ENCODE measurements around the gene ZBTB18.
"Not testable (repeated sequence)": the region's sequence is repeated elsewhere in the genome, so short reads cannot be mapped to it uniquely, and the experiment has no call there.

The ZBTB18 gene

GRCh38 chr1:244050835-244051444, at the start of gene ZBTB18:
TSS of gene ZBTB18 (plus strand) at chr1:244051283. CDS start at chr1:244051432, 149 bp downstream.
- DNase-seq (ENCODE audit: low spot score): peak; percentile 67

GRCh38 chr1:244002721-244003120, 48.4 kb upstream of the ZBTB18 start:
- no peak for DNase-seq (ENCODE audit: low spot score)

DNA sequence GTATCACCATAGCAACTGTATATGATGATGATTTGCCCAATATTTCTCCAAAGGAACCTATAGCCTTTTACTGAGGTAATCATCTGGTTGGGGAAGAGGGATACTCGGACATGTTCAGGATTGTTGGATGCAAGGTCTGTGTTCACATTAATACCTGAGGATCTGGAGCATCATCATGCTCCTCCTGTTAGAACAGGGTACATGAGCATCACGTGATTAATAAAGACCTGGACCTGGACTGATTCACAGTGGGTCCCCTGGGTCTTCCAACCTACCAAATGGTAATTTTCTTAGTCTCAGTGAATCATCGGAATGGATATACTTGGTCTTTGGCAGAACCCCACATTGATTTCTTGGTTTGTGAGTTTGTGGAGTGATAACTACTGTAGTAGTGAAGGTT, 45.6 kb upstream of the ZBTB18 start:
- DNase-seq (ENCODE audit: low spot score): no peak

DNA sequence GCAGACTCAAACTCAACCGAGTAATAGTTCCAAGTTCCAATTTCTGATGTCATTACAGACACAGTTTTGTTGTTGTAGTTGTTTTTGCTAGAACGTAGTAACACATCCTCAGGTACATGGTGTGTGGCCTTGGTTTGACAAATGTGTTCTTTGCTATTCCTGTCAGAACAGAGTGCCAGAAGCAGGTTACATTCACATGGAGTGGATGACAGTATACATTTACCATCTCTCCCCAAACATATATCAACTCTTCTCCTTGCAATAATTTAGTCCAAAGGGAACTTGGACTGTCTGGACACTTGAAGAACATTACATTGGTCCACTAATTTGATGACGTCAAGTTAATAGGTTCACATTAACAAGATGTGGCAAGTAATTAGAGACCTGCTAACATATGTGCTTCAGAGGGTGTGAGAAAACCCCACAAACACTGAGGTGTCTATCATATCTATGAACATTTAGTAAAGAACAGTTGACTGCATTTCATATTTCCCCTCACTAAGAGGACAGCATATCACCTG, 44.6 kb upstream of the ZBTB18 start:
- DNase-seq (ENCODE audit: low spot score): no peak

DNA sequence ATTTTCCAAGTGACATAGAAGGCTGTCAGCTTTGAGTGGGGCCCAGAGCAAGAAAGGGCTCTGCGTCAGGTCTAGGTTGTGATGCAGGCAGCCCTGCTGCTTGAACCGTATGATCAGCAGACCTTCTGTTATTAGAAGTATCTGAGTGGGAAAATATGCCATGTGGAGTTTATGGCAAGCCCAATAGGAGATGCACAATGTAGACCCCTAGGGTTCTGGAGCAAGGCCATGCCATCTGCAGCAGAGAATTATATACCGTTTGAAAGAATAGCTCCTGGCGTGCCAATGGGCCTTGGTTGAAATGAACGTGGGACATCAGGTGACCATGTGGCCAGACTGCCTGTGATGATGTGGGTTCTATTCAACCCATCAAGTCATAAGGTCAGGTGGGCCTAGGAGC, 44.1 kb upstream of the ZBTB18 start:
- no peak for DNase-seq (ENCODE audit: low spot score)

DNA sequence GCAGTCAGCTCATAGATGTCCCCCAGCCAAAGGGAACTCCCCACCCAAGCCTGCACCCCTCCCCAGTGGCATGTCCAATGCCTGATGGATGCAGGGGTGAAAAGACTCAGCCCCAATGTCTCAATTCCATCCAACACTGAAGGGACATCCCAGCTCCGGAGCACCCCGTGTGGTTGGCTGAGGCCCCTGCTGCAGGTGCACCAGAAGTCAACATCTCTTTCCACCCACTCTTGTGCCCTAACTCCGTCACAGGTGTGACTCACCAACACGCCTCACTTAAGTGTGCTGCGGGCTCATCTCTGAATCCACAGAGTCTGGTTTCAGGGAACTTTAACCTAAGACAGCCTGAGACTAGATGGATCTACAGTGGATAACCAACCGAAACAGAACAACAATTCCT, 40.9 kb upstream of the ZBTB18 start:
- DNase-seq (ENCODE audit: low spot score): no peak

- DNase-seq (ENCODE audit: low spot score): no peak
Measured at GRCh38 chr1:244010703-244011123, 40.4 kb upstream of the ZBTB18 start.

DNA sequence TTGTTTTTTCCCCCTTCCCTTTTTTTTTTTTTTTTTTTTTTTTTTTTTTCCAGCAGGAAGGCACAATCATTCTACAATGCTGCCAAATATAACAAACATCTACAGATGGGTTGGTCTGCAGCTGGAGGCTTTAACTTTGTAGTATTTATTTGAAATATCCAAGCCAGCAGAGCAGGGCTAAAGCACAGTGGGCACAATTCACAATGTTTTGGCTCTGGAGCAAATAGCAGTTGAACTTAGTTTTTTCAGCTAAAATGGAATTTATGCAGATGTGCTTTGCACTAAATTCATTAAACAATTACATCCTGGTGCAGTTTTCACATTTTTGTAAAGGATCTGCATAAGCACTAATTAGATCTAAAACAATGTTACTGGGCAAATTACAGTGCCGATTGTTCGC, 39.8 kb upstream of the ZBTB18 start:
- DNase-seq (ENCODE audit: low spot score): peak; percentile 47

DNA sequence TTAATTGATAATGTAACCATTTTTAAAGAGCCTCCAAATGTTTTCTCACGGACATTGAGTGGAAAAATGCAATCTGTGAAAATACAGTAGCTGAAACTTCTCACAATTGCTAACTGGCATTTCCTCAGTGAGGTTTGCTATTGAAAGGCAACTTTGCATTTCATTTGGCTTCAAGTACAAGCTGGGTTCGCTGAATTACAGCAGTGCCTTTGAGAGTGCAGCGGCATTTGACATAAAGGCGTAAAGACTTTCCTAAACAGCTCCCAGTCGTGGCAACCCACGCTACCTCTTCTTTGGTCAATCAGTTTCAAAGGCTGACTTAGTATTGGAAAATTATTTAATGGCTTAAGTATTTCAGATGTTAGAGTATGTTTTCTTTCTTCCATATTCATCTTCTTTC, 39.3 kb upstream of the ZBTB18 start:
- DNase-seq (ENCODE audit: low spot score): no peak

GRCh38 chr1:244012202-244012601, 38.9 kb upstream of the ZBTB18 start:
- DNase-seq (ENCODE audit: low spot score): no peak

DNA sequence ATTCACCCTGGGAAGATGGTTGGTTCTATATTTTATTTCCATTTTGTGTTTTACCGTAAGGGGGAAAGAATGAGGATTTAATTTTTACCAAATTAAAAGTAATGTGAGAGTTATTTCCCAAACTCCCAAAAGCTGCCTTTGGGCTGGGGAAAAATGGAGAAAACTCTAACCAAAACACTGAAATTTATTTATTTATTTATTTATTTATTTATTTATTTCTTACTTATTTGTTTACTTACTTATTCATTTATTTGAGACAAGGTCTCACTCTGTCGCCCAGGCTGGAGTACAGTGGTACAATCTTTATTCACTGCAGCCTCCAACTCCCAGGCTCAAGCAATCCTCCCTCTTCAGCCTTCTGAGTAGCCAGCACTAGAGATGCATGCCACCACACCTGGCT, 38.0 kb upstream of the ZBTB18 start:
- no peak for DNase-seq (ENCODE audit: low spot score)

DNA sequence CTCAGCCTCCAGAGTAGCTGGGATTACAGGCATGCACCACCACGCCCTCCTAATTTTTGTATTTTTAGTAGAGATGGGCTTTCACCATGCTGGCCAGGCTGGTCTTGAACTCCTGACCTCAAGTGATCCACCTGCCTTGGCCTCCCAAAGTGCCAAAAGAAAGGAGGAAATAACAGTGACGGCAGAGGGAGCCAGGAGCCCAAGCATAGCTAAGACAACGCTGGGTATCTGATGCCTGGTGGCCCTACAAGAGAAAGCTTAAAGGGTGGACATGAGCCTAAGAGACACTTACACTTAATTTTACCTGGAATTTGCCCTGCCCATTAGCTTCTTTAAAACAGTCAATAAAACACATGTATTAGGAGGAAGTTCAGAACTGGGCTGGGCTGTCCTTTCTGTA, 36.2 kb upstream of the ZBTB18 start:
- DNase-seq (ENCODE audit: low spot score): not testable (repeated sequence)

DNA sequence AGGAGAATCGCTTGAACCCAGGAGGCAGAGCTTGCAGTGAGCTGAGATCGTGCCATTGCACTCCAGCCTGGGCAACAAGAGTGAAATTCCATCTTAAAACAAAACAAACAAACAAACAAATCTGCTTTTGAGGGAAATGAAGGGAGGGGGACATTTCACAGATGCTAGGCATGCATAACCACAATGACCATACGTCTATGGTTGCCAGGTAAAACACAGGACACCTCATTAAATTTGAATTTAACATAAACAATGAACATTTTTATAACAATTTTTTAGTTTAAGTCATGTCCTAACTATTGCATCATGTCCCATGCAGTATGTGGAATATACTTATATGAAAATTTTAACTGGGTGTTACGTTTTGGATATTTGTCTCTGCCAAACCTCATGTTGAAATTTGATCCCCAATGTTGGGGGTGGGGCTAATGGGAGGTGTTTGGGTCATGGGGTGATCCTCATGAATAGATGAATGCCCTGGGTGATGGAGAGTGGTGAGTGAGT, 31.0 kb upstream of the ZBTB18 start:
- no peak for DNase-seq (ENCODE audit: low spot score)

GRCh38 chr1:244021427-244021826, 29.7 kb upstream of the ZBTB18 start:
- DNase-seq (ENCODE audit: low spot score): no peak

DNA sequence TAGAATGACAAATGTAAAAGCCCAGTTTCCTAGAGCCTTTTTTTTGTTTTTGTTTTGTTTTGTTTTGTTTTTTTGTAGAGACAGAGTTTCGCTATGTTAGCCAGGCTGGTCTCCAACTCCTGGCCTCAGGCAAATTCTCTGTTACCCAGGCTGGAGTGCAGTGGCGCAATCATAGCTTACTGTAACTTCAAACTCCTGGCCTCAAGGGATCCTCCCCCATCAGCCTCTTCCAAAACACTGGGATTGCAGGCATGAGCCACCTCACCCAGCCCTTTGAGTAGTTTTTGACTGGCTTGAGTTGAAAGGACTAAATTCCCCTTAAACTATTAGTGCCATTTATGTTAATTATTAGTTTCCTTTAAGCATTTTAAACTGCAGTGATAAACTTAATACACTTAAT, 28.8 kb upstream of the ZBTB18 start:
- DNase-seq (ENCODE audit: low spot score): no peak

DNA sequence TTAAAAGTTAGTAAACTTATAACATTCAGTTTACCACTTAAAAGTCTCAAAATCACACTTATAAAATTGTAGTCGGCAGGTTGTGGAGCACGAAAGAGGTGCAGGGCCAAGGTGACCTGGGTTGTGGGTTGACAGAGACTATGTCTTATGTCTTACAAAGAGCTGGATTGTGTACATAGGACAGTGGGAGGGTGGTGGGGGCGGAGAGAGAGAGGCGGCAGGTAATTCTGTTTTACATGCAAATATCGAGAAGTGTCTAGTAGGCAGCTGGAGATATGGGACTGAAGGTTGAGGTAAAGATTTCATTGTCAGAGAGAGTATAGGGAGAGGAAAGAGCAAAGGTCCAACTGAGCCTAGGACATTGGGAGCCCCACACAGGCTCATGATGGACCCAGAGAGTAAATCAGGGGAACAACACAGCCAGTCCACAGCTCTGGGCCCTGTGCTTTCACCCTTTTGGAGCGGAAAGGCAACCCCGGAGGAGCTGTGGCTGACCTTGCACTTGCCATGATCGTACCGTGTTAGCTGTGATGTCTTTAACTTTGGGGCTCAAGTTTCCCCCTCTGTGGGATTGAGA, 28.1 kb upstream of the ZBTB18 start:
- no peak for DNase-seq (ENCODE audit: low spot score)

DNA sequence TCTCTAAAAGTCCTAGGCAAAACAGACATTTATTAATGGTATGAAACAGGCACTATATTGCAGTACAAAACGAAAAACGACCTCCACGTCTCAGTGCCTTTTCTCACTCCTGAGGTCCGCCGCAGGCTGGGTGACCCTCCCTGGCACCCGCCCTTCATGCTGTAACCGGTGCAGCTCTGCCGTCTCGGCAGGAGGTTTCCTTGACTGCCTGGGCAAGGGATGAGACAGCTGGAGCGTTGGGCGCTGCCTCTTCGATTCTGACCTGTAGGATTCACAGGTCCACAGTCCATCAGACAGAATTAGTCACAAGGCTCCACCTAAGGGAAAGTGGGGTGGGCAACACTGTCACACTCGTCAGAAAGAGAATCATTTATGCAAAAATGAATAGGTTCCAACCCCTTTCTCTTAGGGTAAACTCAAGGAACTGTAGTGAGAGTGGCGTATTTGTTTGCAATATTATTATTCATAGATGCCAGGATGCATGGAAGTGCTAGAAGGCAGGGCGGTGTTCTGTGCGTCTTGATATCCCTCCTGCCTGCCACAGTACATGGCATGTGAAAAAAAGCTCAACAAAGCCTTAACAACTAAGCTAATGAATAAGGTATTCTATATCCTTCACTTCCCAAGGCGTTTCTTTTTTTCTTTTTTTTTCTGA, 23.5 kb upstream of the ZBTB18 start:
- DNase-seq (ENCODE audit: low spot score): no peak

GRCh38 chr1:244028701-244029100, 22.4 kb upstream of the ZBTB18 start:
- DNase-seq (ENCODE audit: low spot score): no peak

- DNase-seq (ENCODE audit: low spot score): no peak
Measured at GRCh38 chr1:244029124-244029523, 22.0 kb upstream of the ZBTB18 start.

- no peak for DNase-seq (ENCODE audit: low spot score)
Measured at GRCh38 chr1:244030481-244031040, 20.5 kb upstream of the ZBTB18 start.

GRCh38 chr1:244035358-244035757, 15.7 kb upstream of the ZBTB18 start:
- no peak for DNase-seq (ENCODE audit: low spot score)

GRCh38 chr1:244037252-244037651, 13.8 kb upstream of the ZBTB18 start:
- DNase-seq (ENCODE audit: low spot score): no peak
